A549 (cell line): ENCODE results near the gene SHISAL1. TPM values are rescaled to one million over a fixed set of nuclear protein-coding genes. Genes with fewer than 3 reads are reported as not detected.

Source experiments
- ATAC-seq, 2 experiments: fragments of 200-7000 bp in 1 of 2; fragments of >200 bp in 1 of 2; cut with Nextera tagmentation in 1 of 2; cut with Tn5 transposase in 1 of 2; 3 replicates each; pipeline versions ENCODE4 v1.8.0 to v1.9.1; 2018 to 2020; ENCODE audit warnings: mild to moderate bottlenecking in 1 of 2, moderate library complexity in 1 of 2
- CTCF ChIA-PET: fragments of 300-600 bp; sonication (Branson Sonifier 250); formaldehyde crosslinking; extraction: SDS; loops from one replicate; lab custom pipeline; 2021; ENCODE audit warnings: antibody characterized with exemption, inconsistent platforms; lab: Yijun Ruan, JAX
- POLR2A ChIA-PET: fragments of 350-600 bp; formaldehyde crosslinking; extraction: SDS; loops from one replicate; lab custom pipeline; 2021; ENCODE audit warnings: antibody characterized with exemption, inconsistent platforms; lab: Yijun Ruan, JAX
- DNase-seq, 2 experiments: peaks; one replicate each; pipeline versions ENCODE4 v3.0.0 to v3.0.0-alpha.2; 2011 to 2016; ENCODE audit warnings: low read depth in 1 of 2, low spot score in 1 of 2
- FAIRE-seq: peaks from 2 replicates; lab custom pipeline; 2011; peaks lifted over from hg19 to GRCh38; lab: Jason Lieb, UNC
- H3K27ac ChIP-seq, 2 experiments: fragments of >200 bp; sonication (Bioruptor Twin); formaldehyde crosslinking; 3 replicates each; pipeline ENCODE4 v1.5.1; 2016 to 2017
- H3K4me1 ChIP-seq: fragments of >200 bp; sonication (Bioruptor Twin); formaldehyde crosslinking; 3 replicates; pipeline ENCODE4 v1.6.1; 2016
- H3K4me2 ChIP-seq: fragments of >200 bp; sonication (Bioruptor Twin); formaldehyde crosslinking; 3 replicates; pipeline ENCODE4 v1.6.1; 2016
- H3K4me3 ChIP-seq: fragments of >200 bp; sonication (Bioruptor Twin); formaldehyde crosslinking; 3 replicates; pipeline ENCODE4 v1.5.1; 2016
- H3K9me3 ChIP-seq: fragments of >200 bp; sonication (Bioruptor Twin); formaldehyde crosslinking; 3 replicates; pipeline ENCODE4 v1.6.1; 2016
- BHLHE40 ChIP-seq: IDR thresholded peaks from 2 replicates; pipeline ENCODE4 v1.6.1; 2012; ENCODE audit warnings: low read depth, low read length, inconsistent platforms
- CBX2 ChIP-seq: fragments of 200-600 bp; sonication (generic); IDR thresholded peaks from 2 replicates; pipeline ENCODE4 v1.6.1; 2016; ENCODE audit warnings: low read depth, mild to moderate bottlenecking, borderline replicate concordance
- CBX8 ChIP-seq: fragments of 200-600 bp; sonication (generic); IDR thresholded peaks from 2 replicates; pipeline ENCODE4 v1.6.1; 2016
- CHD2 ChIP-seq: fragments of 150-350 bp; IDR thresholded peaks from 2 replicates; pipeline ENCODE4 v1.6.1; 2014; ENCODE audit warnings: low read length; ENCODE audit not compliant: partially characterized antibody
- CHD4 ChIP-seq: fragments of 200-600 bp; sonication (generic); IDR thresholded peaks from 2 replicates; pipeline ENCODE4 v1.6.1; 2016; ENCODE audit warnings: antibody characterized with exemption, mild to moderate bottlenecking, borderline replicate concordance
- EHMT2 ChIP-seq: fragments of 200-600 bp; sonication (generic); IDR thresholded peaks from 2 replicates; pipeline ENCODE4 v1.6.1; 2016; ENCODE audit warnings: antibody characterized with exemption, low read depth, mild to moderate bottlenecking, moderate library complexity
- EP300 ChIP-seq, 2 experiments: fragments of >200 bp; sonication (Bioruptor Twin); formaldehyde crosslinking; IDR thresholded peaks; 2 replicates in 1 of 2; 3 replicates in 1 of 2; pipeline ENCODE4 v1.6.1; 2016 to 2017
- FOSB ChIP-seq: fragments of 250-450 bp; sonication (Bioruptor Pico); IDR thresholded peaks from 2 replicates; pipeline ENCODE4 v1.5.0; 2020; ENCODE audit warnings: mild to moderate bottlenecking, moderate library complexity
- HOXB5 ChIP-seq: fragments of 250-450 bp; sonication (Bioruptor Pico); IDR thresholded peaks from 2 replicates; pipeline ENCODE4 v1.5.0; 2020; ENCODE audit warnings: mild to moderate bottlenecking, moderate library complexity
- KDM1A ChIP-seq: fragments of 200-600 bp; sonication (generic); IDR thresholded peaks from 2 replicates; pipeline ENCODE4 v1.6.1; 2016; ENCODE audit warnings: low read depth, mild to moderate bottlenecking
- MAFK ChIP-seq: fragments of 450-650 bp; IDR thresholded peaks from 2 replicates; pipeline ENCODE4 v1.6.1; 2014; ENCODE audit not compliant: partially characterized antibody
- NR3C1 ChIP-seq: fragments of >200 bp; sonication (Bioruptor Twin); formaldehyde crosslinking; IDR thresholded peaks from 3 replicates; pipeline ENCODE4 v1.6.1; 2017
- PHF8 ChIP-seq: fragments of 200-600 bp; sonication (generic); IDR thresholded peaks from 2 replicates; pipeline ENCODE4 v1.6.1; 2016; ENCODE audit warnings: low read depth, mild to moderate bottlenecking, antibody characterized with exemption, moderate library complexity, borderline replicate concordance
- POLR2A ChIP-seq: IDR thresholded peaks from 2 replicates; pipeline ENCODE4 v1.6.1; 2012; ENCODE audit warnings: mild to moderate bottlenecking, low read length
- RAD21 ChIP-seq, 2 experiments: fragments of >200 bp in 1 of 2; sonication (Bioruptor Twin) in 1 of 2; formaldehyde crosslinking in 1 of 2; IDR thresholded peaks in 1 of 2; conservative IDR thresholded peaks in 1 of 2; 2 replicates in 1 of 2; 3 replicates in 1 of 2; pipeline ENCODE4 v1.6.1; 2012 to 2018; ENCODE audit warnings: inconsistent platforms in 1 of 2
- RCOR1 ChIP-seq: fragments of 150-350 bp; IDR thresholded peaks from 2 replicates; pipeline ENCODE4 v1.6.1; 2014; ENCODE audit warnings: antibody characterized with exemption, low read length, low read depth
- RFX5 ChIP-seq: fragments of 450-650 bp; IDR thresholded peaks from 2 replicates; pipeline ENCODE4 v1.7.1; 2014; ENCODE audit warnings: antibody characterized with exemption, mild to moderate bottlenecking, moderate library complexity
- TP53 ChIP-seq: fragments of 250-450 bp; sonication (Bioruptor Pico); IDR thresholded peaks from 2 replicates; pipeline ENCODE4 v1.5.0; 2021; ENCODE audit warnings: mild to moderate bottlenecking, moderate library complexity
- ZC3H11A ChIP-seq: fragments of 450-650 bp; IDR thresholded peaks from 2 replicates; pipeline ENCODE4 v1.6.1; 2014; ENCODE audit warnings: antibody characterized with exemption, mild to moderate bottlenecking
- ZNF302 ChIP-seq: fragments of 250-450 bp; sonication (Bioruptor Pico); IDR thresholded peaks from 2 replicates; pipeline ENCODE4 v1.9.0; 2021; ENCODE audit warnings: inconsistent platforms, mild to moderate bottlenecking, moderate library complexity
- ZSCAN20 ChIP-seq: fragments of 250-450 bp; sonication (Bioruptor Pico); IDR thresholded peaks from 2 replicates; pipeline ENCODE4 v1.8.0; 2022; ENCODE audit warnings: mild to moderate bottlenecking, moderate library complexity
- WGBS: methylation state at CpG from one replicate; pipeline ENCODE4 v1.1.6; 2017; ENCODE audit errors: missing lambda C conversion rate; 5-methylcytosine and 5-hydroxymethylcytosine counted together
- polyA plus RNA-seq, 4 experiments: library from polyadenylated mRNA; depleted of rRNA in 3 of 4; stranded (reverse); fragments of >200 nt; fragmentation: RNase III in 1 of 4; extraction: RNeasy Plus Mini Kit Qiagen cat#74134 plus additional on column Dnase treatment in 1 of 4; gene quantifications; 2 replicates in 3 of 4; 3 replicates in 1 of 4; pipeline ENCODE4 v1.2.3, GENCODE V29; 2011 to 2017
- TF ChIP-seq, protein P1 (sequence below): fragments of 250-450 bp; sonication (Bioruptor Pico); IDR thresholded peaks from 2 replicates; pipeline ENCODE4 v1.5.0; 2020; ENCODE audit warnings: low read depth, mild to moderate bottlenecking, moderate library complexity
- TF ChIP-seq, protein P2 (sequence below): fragments of 200-600 bp; sonication (generic); IDR thresholded peaks from 2 replicates; pipeline ENCODE4 v1.6.1; 2016; ENCODE audit warnings: antibody characterized with exemption, mild to moderate bottlenecking, moderate library complexity
- TF ChIP-seq, protein P3 (sequence below): IDR thresholded peaks from 2 replicates; pipeline ENCODE4 v1.6.1; 2012
- TF ChIP-seq, protein P4 (sequence below): fragments of >200 bp; sonication (Bioruptor Twin); formaldehyde crosslinking; IDR thresholded peaks from 3 replicates; pipeline ENCODE4 v1.6.1; 2016

SHISAL1 gene
- polyA plus RNA-seq, 2 of the 4 experiments (the other 2 are of a cell fraction) = 0.61 to 1.9 TPM

DNA sequence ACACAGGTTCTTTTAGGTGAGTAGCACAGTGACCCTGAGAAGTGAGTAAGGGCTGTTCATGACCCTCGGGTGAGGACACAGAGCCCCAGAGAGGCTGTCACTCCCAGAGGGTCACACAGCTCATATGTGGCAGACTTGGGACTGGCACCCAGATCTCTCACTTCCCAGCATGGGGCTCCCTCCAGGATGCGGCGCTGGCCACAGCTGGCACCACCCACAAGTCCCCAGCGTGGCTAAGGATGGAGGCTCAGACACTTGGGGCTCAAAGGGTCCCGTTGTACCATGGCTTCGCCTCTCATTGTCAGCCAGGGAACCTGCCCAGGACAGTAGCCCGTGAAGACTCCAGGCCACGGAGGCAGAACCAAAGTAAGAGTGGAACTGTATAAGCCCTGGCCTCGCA lies 6.0 kb upstream of the SHISAL1 start:
- no peak for ATAC-seq
- CTCF ChIA-PET = interaction anchor here (0.5 to 0.6 kb wide), 2 partner anchors 57 to 325 kb away, joined by 3 read pairs; no protein-coding TSS in a partner anchor
- no peak overlapping the region for H3K27ac ChIP-seq
- POLR2A ChIA-PET = no interaction called here
- H3K4me1 ChIP-seq = no peaks in the 10 kb centered on the region
- TF ChIP-seq CHD2 = no peak
- TF ChIP-seq, protein P1, sequence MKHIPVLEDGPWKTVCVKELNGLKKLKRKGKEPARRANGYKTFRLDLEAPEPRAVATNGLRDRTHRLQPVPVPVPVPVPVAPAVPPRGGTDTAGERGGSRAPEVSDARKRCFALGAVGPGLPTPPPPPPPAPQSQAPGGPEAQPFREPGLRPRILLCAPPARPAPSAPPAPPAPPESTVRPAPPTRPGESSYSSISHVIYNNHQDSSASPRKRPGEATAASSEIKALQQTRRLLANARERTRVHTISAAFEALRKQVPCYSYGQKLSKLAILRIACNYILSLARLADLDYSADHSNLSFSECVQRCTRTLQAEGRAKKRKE (CRISPR knock-in tag) = no peak
- TF ChIP-seq RCOR1 = no peak
- no peak for TF ChIP-seq NR3C1
- no peak for TF ChIP-seq CBX8
- TF ChIP-seq EHMT2 = no peak
- TF ChIP-seq, protein P2, sequence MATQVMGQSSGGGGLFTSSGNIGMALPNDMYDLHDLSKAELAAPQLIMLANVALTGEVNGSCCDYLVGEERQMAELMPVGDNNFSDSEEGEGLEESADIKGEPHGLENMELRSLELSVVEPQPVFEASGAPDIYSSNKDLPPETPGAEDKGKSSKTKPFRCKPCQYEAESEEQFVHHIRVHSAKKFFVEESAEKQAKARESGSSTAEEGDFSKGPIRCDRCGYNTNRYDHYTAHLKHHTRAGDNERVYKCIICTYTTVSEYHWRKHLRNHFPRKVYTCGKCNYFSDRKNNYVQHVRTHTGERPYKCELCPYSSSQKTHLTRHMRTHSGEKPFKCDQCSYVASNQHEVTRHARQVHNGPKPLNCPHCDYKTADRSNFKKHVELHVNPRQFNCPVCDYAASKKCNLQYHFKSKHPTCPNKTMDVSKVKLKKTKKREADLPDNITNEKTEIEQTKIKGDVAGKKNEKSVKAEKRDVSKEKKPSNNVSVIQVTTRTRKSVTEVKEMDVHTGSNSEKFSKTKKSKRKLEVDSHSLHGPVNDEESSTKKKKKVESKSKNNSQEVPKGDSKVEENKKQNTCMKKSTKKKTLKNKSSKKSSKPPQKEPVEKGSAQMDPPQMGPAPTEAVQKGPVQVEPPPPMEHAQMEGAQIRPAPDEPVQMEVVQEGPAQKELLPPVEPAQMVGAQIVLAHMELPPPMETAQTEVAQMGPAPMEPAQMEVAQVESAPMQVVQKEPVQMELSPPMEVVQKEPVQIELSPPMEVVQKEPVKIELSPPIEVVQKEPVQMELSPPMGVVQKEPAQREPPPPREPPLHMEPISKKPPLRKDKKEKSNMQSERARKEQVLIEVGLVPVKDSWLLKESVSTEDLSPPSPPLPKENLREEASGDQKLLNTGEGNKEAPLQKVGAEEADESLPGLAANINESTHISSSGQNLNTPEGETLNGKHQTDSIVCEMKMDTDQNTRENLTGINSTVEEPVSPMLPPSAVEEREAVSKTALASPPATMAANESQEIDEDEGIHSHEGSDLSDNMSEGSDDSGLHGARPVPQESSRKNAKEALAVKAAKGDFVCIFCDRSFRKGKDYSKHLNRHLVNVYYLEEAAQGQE = no peak
- no peak for TF ChIP-seq EP300 (IDR thresholded peaks at IDR 0.05)
- TF ChIP-seq CHD4 = no peak
- no peak for TF ChIP-seq ZSCAN20 (CRISPR knock-in tag)
- TF ChIP-seq, protein P3, sequence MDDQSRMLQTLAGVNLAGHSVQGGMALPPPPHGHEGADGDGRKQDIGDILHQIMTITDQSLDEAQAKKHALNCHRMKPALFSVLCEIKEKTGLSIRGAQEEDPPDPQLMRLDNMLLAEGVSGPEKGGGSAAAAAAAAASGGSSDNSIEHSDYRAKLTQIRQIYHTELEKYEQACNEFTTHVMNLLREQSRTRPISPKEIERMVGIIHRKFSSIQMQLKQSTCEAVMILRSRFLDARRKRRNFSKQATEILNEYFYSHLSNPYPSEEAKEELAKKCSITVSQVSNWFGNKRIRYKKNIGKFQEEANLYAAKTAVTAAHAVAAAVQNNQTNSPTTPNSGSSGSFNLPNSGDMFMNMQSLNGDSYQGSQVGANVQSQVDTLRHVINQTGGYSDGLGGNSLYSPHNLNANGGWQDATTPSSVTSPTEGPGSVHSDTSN = no peak
- no peak for TF ChIP-seq FOSB (CRISPR knock-in tag)
- no peak for TF ChIP-seq CBX2
- no peaks in the 10 kb centered on the region for H3K9me3 ChIP-seq
- no peak for FAIRE-seq
- WGBS = 79% methylated on average over 3 of the region's 9 CpGs
- H3K4me2 ChIP-seq = no peak overlapping the region
- H3K4me3 ChIP-seq = no peak overlapping the region
- no peak for DNase-seq

DNA sequence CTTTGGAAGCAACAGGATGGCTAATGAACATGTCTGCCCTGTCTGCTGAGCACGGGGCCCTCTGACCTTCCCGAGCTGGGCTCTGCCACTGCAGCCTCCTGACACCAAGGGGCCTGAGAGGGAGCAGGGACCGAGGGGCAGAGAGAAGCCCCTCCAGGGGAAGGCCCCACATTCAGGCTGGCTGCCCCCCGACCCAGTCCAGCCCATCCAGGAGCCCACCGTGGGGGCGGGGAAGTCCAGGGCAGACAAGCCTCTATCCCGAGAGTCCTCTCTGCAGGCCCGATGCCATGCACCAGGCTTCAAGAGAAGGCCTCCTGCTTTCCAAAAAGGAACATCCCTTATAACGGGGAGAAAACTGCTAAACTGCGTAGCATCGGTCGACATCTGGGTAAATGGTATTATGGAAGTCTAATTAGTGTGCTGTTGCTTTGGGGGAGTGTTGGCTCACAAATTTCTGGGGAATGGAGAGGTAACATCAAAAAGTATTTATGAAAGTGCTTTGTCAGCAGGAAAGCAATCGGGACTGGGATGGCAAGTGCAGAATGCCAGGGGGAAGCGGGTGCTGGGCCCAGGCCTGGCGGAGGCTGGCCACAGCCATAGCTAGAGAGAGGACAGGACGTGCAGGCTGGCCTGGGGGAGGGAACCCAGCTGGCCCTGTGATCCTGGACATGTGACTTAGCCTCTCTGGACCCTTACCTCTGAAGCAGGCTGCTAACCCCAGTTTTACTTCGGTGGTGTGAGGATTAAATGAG lies 5.3 kb upstream of the SHISAL1 start:
- ATAC-seq = no peak
- Histone ChIP-seq H3K4me3 (no peak overlapping the region), H3K9me3 (no peaks in the 10 kb centered on the region), H3K27ac (no peak overlapping the region), H3K4me1 (no peaks in the 10 kb centered on the region; the same call in 2 of the 3 replicates), H3K4me2 (no peak overlapping the region)
- WGBS = 81% methylated on average over 15 of the region's 17 CpGs
- FAIRE-seq = no peak
- DNase-seq = no peak
- TF ChIP-seq MAFK (peak; percentile 85), CHD2 (no peak)
- ChIA-PET POLR2A (no interaction called here), CTCF (interaction anchor here (0.6 kb wide), 2 partner anchors 57 to 111 kb away, joined by 3 read pairs; no protein-coding TSS in a partner anchor)

DNA sequence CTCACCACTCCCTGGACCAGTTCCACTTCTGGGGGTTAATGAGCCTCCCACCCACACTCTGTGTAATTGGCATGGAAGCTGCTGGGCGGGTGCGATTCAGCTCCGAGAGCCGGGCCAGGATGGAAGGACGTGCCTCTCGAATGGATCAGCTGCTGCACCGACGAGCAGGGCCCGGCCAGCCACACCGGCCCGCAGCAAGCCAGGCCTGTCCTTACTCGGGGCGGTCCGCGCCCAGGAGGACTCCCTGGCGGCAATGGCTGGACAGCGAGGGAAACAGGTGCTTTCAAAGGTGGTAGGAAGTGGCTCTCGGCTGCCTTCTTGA lies 4.3 kb upstream of the SHISAL1 start:
- ChIA-PET POLR2A (no interaction called here), CTCF (interaction anchor here (1.7 kb wide), 1 partner anchor 9 kb away, joined by 4 read pairs; no protein-coding TSS in a partner anchor)
- Histone ChIP-seq H3K9me3 (no peaks in the 10 kb centered on the region), H3K4me3 (no peak overlapping the region), H3K27ac (no peak overlapping the region), H3K4me2 (no peak overlapping the region), H3K4me1 (peaks cover 8% of the 10 kb centered on the region; the same call in 1 of the 3 replicates)
- ATAC-seq = no peak
- no peak for DNase-seq
- FAIRE-seq = no peak
- WGBS = 100% methylated on average over 1 of the region's 18 CpGs
- TF ChIP-seq HOXB5 = no peak
- TF ChIP-seq BHLHE40 = no peak
- TF ChIP-seq, protein P4, sequence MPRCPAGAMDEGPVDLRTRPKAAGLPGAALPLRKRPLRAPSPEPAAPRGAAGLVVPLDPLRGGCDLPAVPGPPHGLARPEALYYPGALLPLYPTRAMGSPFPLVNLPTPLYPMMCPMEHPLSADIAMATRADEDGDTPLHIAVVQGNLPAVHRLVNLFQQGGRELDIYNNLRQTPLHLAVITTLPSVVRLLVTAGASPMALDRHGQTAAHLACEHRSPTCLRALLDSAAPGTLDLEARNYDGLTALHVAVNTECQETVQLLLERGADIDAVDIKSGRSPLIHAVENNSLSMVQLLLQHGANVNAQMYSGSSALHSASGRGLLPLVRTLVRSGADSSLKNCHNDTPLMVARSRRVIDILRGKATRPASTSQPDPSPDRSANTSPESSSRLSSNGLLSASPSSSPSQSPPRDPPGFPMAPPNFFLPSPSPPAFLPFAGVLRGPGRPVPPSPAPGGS = no peak
- TF ChIP-seq RAD21 (conservative IDR thresholded peaks at IDR 0.05 in 1 of 2, IDR thresholded peaks at IDR 0.05 in 1 of 2) = no peak
- no peak for TF ChIP-seq KDM1A
- TF ChIP-seq RFX5 = no peak
- no peak for TF ChIP-seq POLR2A
- TF ChIP-seq PHF8 = no peak
- TF ChIP-seq ZC3H11A = no peak
- TF ChIP-seq FOSB (CRISPR knock-in tag) = no peak
- no peak for TF ChIP-seq CHD2
- no peak for TF ChIP-seq TP53 (CRISPR knock-in tag)
- TF ChIP-seq ZNF302 (CRISPR knock-in tag) = no peak
